Breast epithelium (tissue), 3 donors: Measurements from ENCODE around the gene ANXA6.

Experiments
- CTCF ChIP-seq, 3 donors: fragments of 450-650 bp; IDR thresholded peaks; one replicate each; pipeline ENCODE4 v1.5.1; 2016 to 2017; ENCODE audit warnings: antibody characterized with exemption in 3 of 3, mild to moderate bottlenecking in 3 of 3, moderate library complexity in 3 of 3
- POLR2A ChIP-seq: fragments of 450-650 bp; IDR thresholded peaks from one replicate; pipeline ENCODE4 v1.6.1; 2016; ENCODE audit warnings: antibody characterized with exemption, mild to moderate bottlenecking, moderate library complexity
- POLR2AphosphoS5 ChIP-seq, 3 donors: sonication (generic); formaldehyde crosslinking; IDR thresholded peaks; one replicate each; pipeline ENCODE4 v1.6.1; 2017; ENCODE audit warnings: antibody characterized with exemption in 3 of 3

GRCh38 chr5:151146061-151146460 is 11.5 kb downstream of the ANXA6 start:
- no peak for TF ChIP-seq CTCF (IDR thresholded peaks at IDR 0.05)
- TF ChIP-seq POLR2AphosphoS5 (IDR thresholded peaks at IDR 0.05), result no peak
- no peak for TF ChIP-seq POLR2A
